DND-41 (cell line): ENCODE measurements around the gene NEK9.

ENCODE experiments used
- ATAC-seq: fragments of 200-7000 bp; cut with Tn5 transposase; 3 replicates; pipeline ENCODE4 v1.9.1; 2021; ENCODE audit warnings: low read depth; ENCODE audit not compliant: insufficient read depth
- DNase-seq: peaks from one replicate; pipeline ENCODE4 v3.0.0-alpha.2; 2020
- H2AFZ ChIP-seq: 2 replicates; pipeline ENCODE4 v1.6.0; 2012; ENCODE audit warnings: low read depth, low read length
- H3K27ac ChIP-seq: 2 replicates; pipeline ENCODE4 v1.5.1; 2012; ENCODE audit warnings: low read length, inconsistent platforms
- H3K27me3 ChIP-seq: fragments of 200-600 bp; sonication (generic); 2 replicates; pipeline ENCODE4 v1.6.0; 2012; ENCODE audit warnings: low read length, mild to moderate bottlenecking, inconsistent platforms; ENCODE audit not compliant: insufficient read depth, poor library complexity
- H3K36me3 ChIP-seq: 2 replicates; pipeline ENCODE4 v1.5.1; 2012; ENCODE audit warnings: low read length, inconsistent platforms; ENCODE audit not compliant: insufficient read depth
- H3K4me1 ChIP-seq: 2 replicates; pipeline ENCODE4 v1.5.1; 2012; ENCODE audit warnings: mild to moderate bottlenecking, low read length; ENCODE audit not compliant: insufficient read depth
- H3K4me2 ChIP-seq: 2 replicates; pipeline ENCODE4 v1.6.0; 2012; ENCODE audit warnings: mild to moderate bottlenecking, moderate library complexity, low read length, inconsistent platforms; ENCODE audit not compliant: insufficient read depth
- H3K4me3 ChIP-seq, 2 experiments: fragments of 200-600 bp in 1 of 2; shearing (Covaris generic) in 1 of 2; 2 replicates each; pipeline ENCODE4 v1.5.1; 2012 to 2016; ENCODE audit warnings: inconsistent platforms in 2 of 2, low read length in 2 of 2, mild to moderate bottlenecking in 2 of 2, low read depth in 1 of 2, moderate library complexity in 1 of 2
- H3K79me2 ChIP-seq: 2 replicates; pipeline ENCODE4 v1.6.0; 2012; ENCODE audit warnings: low read length, inconsistent platforms; ENCODE audit not compliant: insufficient read depth
- H3K9ac ChIP-seq: 2 replicates; pipeline ENCODE4 v1.6.0; 2012; ENCODE audit warnings: low read depth, mild to moderate bottlenecking, inconsistent platforms, low read length, moderate library complexity
- H3K9me3 ChIP-seq: 2 replicates; pipeline ENCODE4 v1.5.1; 2012; ENCODE audit warnings: low read length, moderate library complexity, mild to moderate bottlenecking, inconsistent platforms; ENCODE audit not compliant: insufficient read depth, severe bottlenecking
- H4K20me1 ChIP-seq: 2 replicates; pipeline ENCODE4 v1.6.0; 2012; ENCODE audit warnings: low read length; ENCODE audit not compliant: insufficient read depth
- CTCF ChIP-seq: IDR thresholded peaks from 2 replicates; pipeline ENCODE4 v1.5.1; 2012; ENCODE audit warnings: borderline replicate concordance, low read length, moderate library complexity, mild to moderate bottlenecking; ENCODE audit not compliant: poor library complexity, severe bottlenecking; ENCODE audit errors: extremely low read depth
- EZH2 ChIP-seq: IDR thresholded peaks from 3 replicates; pipeline ENCODE4 v1.6.1; 2012; ENCODE audit warnings: borderline replicate concordance, low read depth, mild to moderate bottlenecking, moderate library complexity, low read length, inconsistent platforms; ENCODE audit not compliant: severe bottlenecking

Gene NEK9

GRCh38 chr14:75141967-75142366, 15.1 kb upstream of the NEK9 start:
- no peak overlapping the region for H3K9ac ChIP-seq
- no peaks in the 10 kb centered on the region for H3K9me3 ChIP-seq
- H3K79me2 ChIP-seq = peaks cover 45% of the 10 kb centered on the region
- H3K4me3 ChIP-seq = no peak overlapping the region
- TF ChIP-seq CTCF (peak; percentile 57), EZH2 (no peak)
- ATAC-seq = peak; percentile 64; the same call in 2 of the 3 replicates
- H4K20me1 ChIP-seq = peaks cover 20% of the 10 kb centered on the region; the same call in 1 of the 2 replicates
- no peak overlapping the region for H3K4me2 ChIP-seq
- no peak overlapping the region for H3K27ac ChIP-seq
- no peaks in the 10 kb centered on the region for H3K4me1 ChIP-seq
- H3K36me3 ChIP-seq = peaks cover 42% of the 10 kb centered on the region
- no peak overlapping the region for H2AFZ ChIP-seq
- no peaks in the 10 kb centered on the region for H3K27me3 ChIP-seq
- peak; percentile 29 for DNase-seq

GRCh38 chr14:75141062-75141461, 14.2 kb upstream of the NEK9 start:
- peaks cover 45% of the 10 kb centered on the region for H3K79me2 ChIP-seq
- peak overlapping the region; percentile 34; the same call in 1 of the 2 replicates for H3K27ac ChIP-seq
- H3K4me1 ChIP-seq = no peaks in the 10 kb centered on the region
- 0 out of 3 replicates have a peak, but pooled peaks have one; percentile 39 for ATAC-seq
- H4K20me1 ChIP-seq = peaks cover 20% of the 10 kb centered on the region; the same call in 1 of the 2 replicates
- H3K27me3 ChIP-seq = no peaks in the 10 kb centered on the region
- H3K36me3 ChIP-seq = peaks cover 33% of the 10 kb centered on the region
- no peak overlapping the region for H2AFZ ChIP-seq
- no peak for TF ChIP-seq EZH2
- TF ChIP-seq CTCF = no peak
- DNase-seq = no peak
- no peaks in the 10 kb centered on the region for H3K9me3 ChIP-seq
- no peak overlapping the region for H3K4me2 ChIP-seq
- no peak overlapping the region for H3K4me3 ChIP-seq
- H3K9ac ChIP-seq = no peak overlapping the region

GRCh38 chr14:75140620-75141019, 13.8 kb upstream of the NEK9 start:
- TF ChIP-seq EZH2 (no peak), CTCF (no peak)
- Histone ChIP-seq H3K9ac (no peak overlapping the region), H3K36me3 (peaks cover 33% of the 10 kb centered on the region), H3K9me3 (no peaks in the 10 kb centered on the region), H3K4me1 (no peaks in the 10 kb centered on the region), H2AFZ (no peak overlapping the region), H3K27me3 (no peaks in the 10 kb centered on the region), H3K4me2 (no peak overlapping the region), H3K4me3 (no peak overlapping the region), H4K20me1 (peaks cover 20% of the 10 kb centered on the region; the same call in 1 of the 2 replicates), H3K27ac (no peak overlapping the region), H3K79me2 (peaks cover 45% of the 10 kb centered on the region)
- ATAC-seq (no peak), DNase-seq (no peak)
